GM12801 (cell line): ENCODE data around the gene MAD2L2.

ENCODE experiments used
- TF ChIP-seq, protein P1 (sequence below): IDR thresholded peaks from one replicate; pipeline ENCODE4 v1.5.1; 2011; ENCODE audit warnings: control low read depth; ENCODE audit not compliant: insufficient read length; ENCODE audit errors: extremely low read depth

The MAD2L2 gene

GRCh38 chr1:11654939-11655808 lies 25.8 kb downstream of the MAD2L2 start:
- TF ChIP-seq, protein P1, sequence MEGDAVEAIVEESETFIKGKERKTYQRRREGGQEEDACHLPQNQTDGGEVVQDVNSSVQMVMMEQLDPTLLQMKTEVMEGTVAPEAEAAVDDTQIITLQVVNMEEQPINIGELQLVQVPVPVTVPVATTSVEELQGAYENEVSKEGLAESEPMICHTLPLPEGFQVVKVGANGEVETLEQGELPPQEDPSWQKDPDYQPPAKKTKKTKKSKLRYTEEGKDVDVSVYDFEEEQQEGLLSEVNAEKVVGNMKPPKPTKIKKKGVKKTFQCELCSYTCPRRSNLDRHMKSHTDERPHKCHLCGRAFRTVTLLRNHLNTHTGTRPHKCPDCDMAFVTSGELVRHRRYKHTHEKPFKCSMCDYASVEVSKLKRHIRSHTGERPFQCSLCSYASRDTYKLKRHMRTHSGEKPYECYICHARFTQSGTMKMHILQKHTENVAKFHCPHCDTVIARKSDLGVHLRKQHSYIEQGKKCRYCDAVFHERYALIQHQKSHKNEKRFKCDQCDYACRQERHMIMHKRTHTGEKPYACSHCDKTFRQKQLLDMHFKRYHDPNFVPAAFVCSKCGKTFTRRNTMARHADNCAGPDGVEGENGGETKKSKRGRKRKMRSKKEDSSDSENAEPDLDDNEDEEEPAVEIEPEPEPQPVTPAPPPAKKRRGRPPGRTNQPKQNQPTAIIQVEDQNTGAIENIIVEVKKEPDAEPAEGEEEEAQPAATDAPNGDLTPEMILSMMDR: no peak

DNA sequence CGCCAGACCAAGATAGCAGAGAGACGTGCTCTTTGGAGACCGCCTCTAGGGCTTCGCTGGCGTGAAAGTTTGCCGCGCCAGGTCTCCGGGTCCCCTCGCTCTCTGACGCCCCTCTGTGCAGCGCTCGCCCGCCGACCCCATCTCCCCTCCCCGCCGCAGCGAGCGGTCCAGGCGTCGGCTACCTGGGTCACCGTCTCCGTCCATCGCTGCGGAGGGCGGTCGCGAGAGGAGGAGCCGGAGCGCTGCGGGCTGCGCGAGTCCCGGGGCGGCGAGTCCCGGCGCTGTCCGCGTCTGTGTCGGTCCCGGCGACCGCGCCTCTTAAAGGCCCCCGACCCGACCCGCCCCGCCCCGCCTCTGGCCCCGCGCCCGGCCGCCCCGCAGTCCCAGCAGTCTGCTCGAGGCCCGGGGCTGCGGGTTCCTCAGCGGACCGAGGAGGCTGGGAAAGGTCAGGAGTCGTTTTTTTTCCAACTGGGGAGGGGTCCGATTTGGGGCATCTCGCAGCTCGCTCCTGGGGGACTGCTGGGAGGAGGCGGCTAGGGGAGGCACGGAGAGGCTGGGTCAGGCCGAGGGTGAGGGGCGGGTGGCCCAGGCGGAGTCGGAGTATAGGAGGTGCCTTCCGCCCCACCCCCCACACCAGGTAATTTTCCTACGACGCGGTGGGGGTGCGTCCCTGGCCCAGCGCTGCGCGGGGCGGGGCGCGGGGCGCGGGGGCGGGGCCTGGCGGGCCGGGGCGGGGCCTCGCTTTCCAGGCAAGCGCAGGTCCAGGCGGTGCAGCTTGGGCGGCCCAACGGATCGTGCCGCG lies 26.6 kb downstream of the MAD2L2 start, which contains the start of the genes FBXO2 and FBXO44:
Gene FBXO2 (minus strand): TSS at position 293 of the 802 bp plus-strand sequence. CDS start 89 bp downstream, at position 204.
Gene FBXO44 (plus strand): TSS at position 741 of the 802 bp plus-strand sequence. CDS start 959 bp downstream, outside the sequence.
- TF ChIP-seq, protein P1: no peak

DNA sequence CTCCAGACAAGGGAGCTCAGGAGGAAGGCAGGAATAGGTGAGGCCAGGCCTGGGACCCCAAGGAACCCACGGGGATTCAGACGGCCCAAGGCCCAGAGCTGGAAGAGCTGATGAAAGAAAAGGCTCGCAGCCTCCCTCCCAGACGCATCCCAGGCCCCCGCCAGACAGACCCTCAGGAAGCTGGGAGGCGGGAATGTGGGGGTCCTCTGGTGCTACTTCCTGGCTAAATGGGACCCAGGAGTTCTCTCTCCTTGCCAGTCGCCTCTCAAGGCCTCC lies 27.1 kb downstream of the MAD2L2 start:
- TF ChIP-seq, protein P1: no peak

DNA sequence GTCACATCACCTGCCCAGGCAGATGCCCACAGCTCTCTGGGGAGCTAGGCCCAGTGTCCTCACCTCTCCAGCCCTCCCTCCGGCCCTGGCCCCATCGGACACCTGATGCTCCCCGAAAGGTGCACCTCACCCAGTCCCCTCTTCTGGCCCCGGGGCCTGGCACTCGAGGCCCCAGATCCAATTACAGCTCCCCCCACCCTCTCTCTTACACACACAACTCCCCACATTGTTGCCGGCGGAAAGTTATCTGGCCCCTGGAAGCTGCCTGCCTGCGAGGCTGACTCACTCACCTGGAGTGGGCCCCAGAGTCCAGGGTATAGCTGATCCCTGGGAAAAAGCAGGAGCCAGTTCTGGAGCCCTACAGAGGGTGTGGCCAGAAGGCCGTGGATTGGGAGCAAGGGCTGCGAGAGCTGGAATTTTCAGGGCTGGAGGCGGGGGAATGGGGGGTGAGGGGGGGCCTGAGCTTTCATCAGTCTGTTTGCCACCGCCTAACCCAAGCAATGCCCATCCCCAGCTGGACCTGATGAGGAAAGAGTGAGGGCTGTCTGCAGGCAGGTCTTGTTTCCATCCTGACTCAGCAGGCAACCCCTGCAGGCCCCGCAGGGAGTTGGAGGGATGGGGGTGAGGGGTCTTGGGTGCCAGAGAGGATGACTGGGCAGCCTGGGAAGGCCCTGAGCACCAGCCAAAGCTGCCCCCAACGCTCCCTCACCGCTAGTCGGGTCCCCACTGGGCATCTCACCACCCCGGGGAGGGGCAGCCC lies 27.7 kb downstream of the MAD2L2 start:
- TF ChIP-seq, protein P1: no peak

GRCh38 chr1:11652203-11652780 lies 28.7 kb downstream of the MAD2L2 start:
- TF ChIP-seq, protein P1: no peak

GRCh38 chr1:11651017-11651416 lies 29.9 kb downstream of the MAD2L2 start:
- TF ChIP-seq, protein P1: no peak
